MM.1S (cell line): Measurements from ENCODE around the gene GRK1.

Experiments used
- DNase-seq: peaks from one replicate; pipeline ENCODE4 v3.0.0-alpha.2; 2015
- H2AFZ ChIP-seq: fragments of 300-600 bp; sonication (generic); 2 replicates; pipeline ENCODE4 v1.6.0; 2016; ENCODE audit warnings: antibody characterized with exemption, low read length
- H3F3A ChIP-seq: fragments of 300-600 bp; sonication (generic); 2 replicates; pipeline ENCODE4 v1.6.1; 2016; ENCODE audit warnings: mild to moderate bottlenecking, antibody characterized with exemption, low read length, moderate library complexity, mixed read lengths; ENCODE audit not compliant: insufficient read depth
- H3K27ac ChIP-seq: fragments of 300-600 bp; sonication (generic); 2 replicates; pipeline ENCODE4 v1.5.1; 2016; ENCODE audit warnings: mild to moderate bottlenecking, low read length
- H3K27me3 ChIP-seq: fragments of 300-600 bp; sonication (generic); replicated peaks from 2 replicates; pipeline ENCODE4 v1.6.0; 2016; ENCODE audit warnings: low read length; ENCODE audit not compliant: insufficient read depth
- H3K36me3 ChIP-seq: fragments of 300-600 bp; sonication (generic); replicated peaks from 2 replicates; pipeline ENCODE4 v1.6.1; 2016; ENCODE audit warnings: mild to moderate bottlenecking, low read length, mixed read lengths; ENCODE audit not compliant: insufficient read depth
- H3K4me1 ChIP-seq: fragments of 300-600 bp; sonication (generic); 2 replicates; pipeline ENCODE4 v1.6.1; 2016; ENCODE audit warnings: low read length, mixed read lengths
- H3K4me2 ChIP-seq: fragments of 300-600 bp; sonication (generic); 2 replicates; pipeline ENCODE4 v1.6.0; 2016; ENCODE audit warnings: low read depth, low read length
- H3K4me3 ChIP-seq: fragments of 300-600 bp; sonication (generic); 2 replicates; pipeline ENCODE4 v1.5.1; 2016; ENCODE audit warnings: low read length, mixed read lengths
- H3K79me2 ChIP-seq: fragments of 300-600 bp; sonication (generic); 2 replicates; pipeline ENCODE4 v1.6.1; 2016; ENCODE audit warnings: mixed run types, low read length, mixed read lengths
- H3K9ac ChIP-seq: fragments of 300-600 bp; sonication (generic); 2 replicates; pipeline ENCODE4 v1.6.1; 2016; ENCODE audit warnings: low read length, mixed read lengths
- H3K9me2 ChIP-seq: fragments of 300-600 bp; sonication (generic); replicated peaks from 2 replicates; pipeline ENCODE4 v1.6.1; 2016; ENCODE audit warnings: mild to moderate bottlenecking, low read length, mixed read lengths; ENCODE audit not compliant: insufficient read depth
- H3K9me3 ChIP-seq: fragments of 300-600 bp; sonication (generic); replicated peaks from 2 replicates; pipeline ENCODE4 v1.6.1; 2016; ENCODE audit warnings: mild to moderate bottlenecking, low read length, mixed read lengths; ENCODE audit not compliant: insufficient read depth
- H4K20me1 ChIP-seq: fragments of 300-600 bp; sonication (generic); 2 replicates; pipeline ENCODE4 v1.6.1; 2016; ENCODE audit warnings: mild to moderate bottlenecking, low read length, moderate library complexity, mixed read lengths; ENCODE audit not compliant: insufficient read depth
- EZH2 ChIP-seq: fragments of 300-600 bp; sonication (generic); optimal IDR thresholded peaks from 2 replicates; pipeline ENCODE3; 2017; ENCODE audit warnings: low read depth, mild to moderate bottlenecking, antibody characterized with exemption, low read length, mixed read lengths
- EZH2phosphoT487 ChIP-seq: fragments of 300-600 bp; sonication (generic); IDR thresholded peaks from 2 replicates; pipeline ENCODE4 v1.6.1; 2018; ENCODE audit warnings: antibody characterized with exemption, low read length
- TF ChIP-seq, protein P1 (sequence below): fragments of 300-600 bp; sonication (generic); IDR thresholded peaks from 2 replicates; pipeline ENCODE4 v1.5.1; 2016; ENCODE audit warnings: antibody characterized with exemption, low read length, mixed read lengths

GRK1 gene

GRCh38 chr13:113636266-113636963 lies 30.6 kb upstream of the GRK1 start:
- Histone ChIP-seq H3K36me3 (peaks cover 37% of the 10 kb centered on the region), H3K4me2 (no peak overlapping the region)
- TF ChIP-seq EZH2phosphoT487: no peak
- no peak for TF ChIP-seq EZH2
- TF ChIP-seq, protein P1, sequence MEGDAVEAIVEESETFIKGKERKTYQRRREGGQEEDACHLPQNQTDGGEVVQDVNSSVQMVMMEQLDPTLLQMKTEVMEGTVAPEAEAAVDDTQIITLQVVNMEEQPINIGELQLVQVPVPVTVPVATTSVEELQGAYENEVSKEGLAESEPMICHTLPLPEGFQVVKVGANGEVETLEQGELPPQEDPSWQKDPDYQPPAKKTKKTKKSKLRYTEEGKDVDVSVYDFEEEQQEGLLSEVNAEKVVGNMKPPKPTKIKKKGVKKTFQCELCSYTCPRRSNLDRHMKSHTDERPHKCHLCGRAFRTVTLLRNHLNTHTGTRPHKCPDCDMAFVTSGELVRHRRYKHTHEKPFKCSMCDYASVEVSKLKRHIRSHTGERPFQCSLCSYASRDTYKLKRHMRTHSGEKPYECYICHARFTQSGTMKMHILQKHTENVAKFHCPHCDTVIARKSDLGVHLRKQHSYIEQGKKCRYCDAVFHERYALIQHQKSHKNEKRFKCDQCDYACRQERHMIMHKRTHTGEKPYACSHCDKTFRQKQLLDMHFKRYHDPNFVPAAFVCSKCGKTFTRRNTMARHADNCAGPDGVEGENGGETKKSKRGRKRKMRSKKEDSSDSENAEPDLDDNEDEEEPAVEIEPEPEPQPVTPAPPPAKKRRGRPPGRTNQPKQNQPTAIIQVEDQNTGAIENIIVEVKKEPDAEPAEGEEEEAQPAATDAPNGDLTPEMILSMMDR: no peak

DNA sequence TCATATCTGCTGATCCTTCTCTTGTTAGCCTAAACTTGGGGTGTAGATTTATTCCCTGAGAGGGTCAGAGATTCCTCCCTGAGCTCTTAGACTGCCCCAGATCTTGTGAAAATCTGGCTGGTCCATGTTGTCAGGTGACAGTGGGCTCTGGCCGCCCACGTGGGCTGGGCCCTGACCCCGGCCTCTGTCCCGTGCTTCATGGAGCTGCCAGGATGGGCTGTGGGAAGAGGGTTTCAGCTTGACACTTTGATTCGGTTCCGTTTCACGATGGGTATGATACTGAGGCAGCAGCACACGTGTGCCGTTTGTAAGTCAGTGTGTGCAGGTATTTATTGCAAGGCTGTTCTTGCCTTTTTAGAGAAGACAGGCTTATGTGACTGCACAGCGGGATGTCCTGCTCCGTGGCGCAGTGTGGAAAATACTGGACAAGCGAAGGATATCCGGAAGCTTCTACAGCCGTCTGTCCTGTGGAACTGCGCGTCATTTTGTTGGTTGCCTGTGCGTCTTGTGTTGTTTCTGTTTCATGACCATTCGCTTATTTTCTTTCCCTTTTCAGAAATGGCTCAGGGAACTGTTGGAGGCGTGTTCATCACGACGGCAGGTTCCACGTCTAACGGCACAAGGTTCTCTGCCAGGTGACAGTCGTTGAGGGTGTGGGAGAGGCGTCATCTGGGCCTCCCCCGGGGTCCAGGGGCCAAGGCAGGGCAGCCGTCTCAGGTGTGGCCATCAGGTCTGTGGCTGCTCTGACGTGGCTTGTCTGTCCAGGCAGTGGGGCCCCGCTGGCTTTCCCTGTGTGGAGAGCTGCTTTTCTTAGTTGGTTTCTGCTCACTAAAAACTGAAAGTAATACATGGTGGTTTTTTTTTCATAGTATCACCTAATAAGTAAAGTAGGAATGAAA lies 29.5 kb upstream of the GRK1 start:
- Histone ChIP-seq H3K79me2 (peaks cover 17% of the 10 kb centered on the region), H3K27ac (no peak overlapping the region), H4K20me1 (no peaks in the 10 kb centered on the region)

More at GRCh38 chr13:113636266-113636963, 30.6 kb upstream of the GRK1 start:
- Histone ChIP-seq H3K9me3 (no peaks in the 10 kb centered on the region), H3K4me3 (no peak overlapping the region), H3K4me1 (no peaks in the 10 kb centered on the region), H3K9ac (no peak overlapping the region), H3K79me2 (peaks cover 28% of the 10 kb centered on the region), H2AFZ (no peak overlapping the region), H3K27me3 (no peaks in the 10 kb centered on the region), H4K20me1 (no peaks in the 10 kb centered on the region), H3K9me2 (no peaks in the 10 kb centered on the region), H3F3A (no peaks in the 10 kb centered on the region), H3K27ac (no peak overlapping the region)
- no peak for DNase-seq

GRCh38 chr13:113638173-113638746 lies 28.8 kb upstream of the GRK1 start:
- Histone ChIP-seq H3F3A (0 out of 2 replicates have a peak, but pooled peaks cover under 1% of the 10 kb centered on the region), H3K9me2 (no peaks in the 10 kb centered on the region), H3K79me2 (peaks cover 11% of the 10 kb centered on the region; the same call in 1 of the 2 replicates), H3K9me3 (no peaks in the 10 kb centered on the region), H3K27me3 (no peaks in the 10 kb centered on the region), H3K4me1 (no peaks in the 10 kb centered on the region), H3K4me3 (no peak overlapping the region), H3K9ac (no peak overlapping the region), H3K36me3 (peaks cover 33% of the 10 kb centered on the region), H4K20me1 (no peaks in the 10 kb centered on the region), H3K27ac (no peak overlapping the region), H3K4me2 (no peak overlapping the region), H2AFZ (no peak overlapping the region)
- no peak for DNase-seq
- no peak for TF ChIP-seq EZH2
- TF ChIP-seq, protein P1: no peak
- TF ChIP-seq EZH2phosphoT487: no peak

More for the DNA sequence above, 29.5 kb upstream of the GRK1 start:
- Histone ChIP-seq H3K4me1 (no peaks in the 10 kb centered on the region), H3K36me3 (peaks cover 33% of the 10 kb centered on the region), H3K4me3 (no peak overlapping the region), H3K4me2 (no peak overlapping the region), H3K9me3 (no peaks in the 10 kb centered on the region), H3K9me2 (no peaks in the 10 kb centered on the region), H3K27me3 (no peaks in the 10 kb centered on the region), H3K9ac (no peak overlapping the region), H2AFZ (no peak overlapping the region), H3F3A (no peaks in the 10 kb centered on the region)
- no peak for DNase-seq
- TF ChIP-seq, protein P1: no peak
- no peak for TF ChIP-seq EZH2
- TF ChIP-seq EZH2phosphoT487: no peak
